ENCODE measurements around the gene GEMIN2.
"Not testable (repeated sequence)": the region's sequence is repeated elsewhere in the genome, so short reads cannot be mapped to it uniquely, and the experiment has no call there.

The GEMIN2 gene

DNA sequence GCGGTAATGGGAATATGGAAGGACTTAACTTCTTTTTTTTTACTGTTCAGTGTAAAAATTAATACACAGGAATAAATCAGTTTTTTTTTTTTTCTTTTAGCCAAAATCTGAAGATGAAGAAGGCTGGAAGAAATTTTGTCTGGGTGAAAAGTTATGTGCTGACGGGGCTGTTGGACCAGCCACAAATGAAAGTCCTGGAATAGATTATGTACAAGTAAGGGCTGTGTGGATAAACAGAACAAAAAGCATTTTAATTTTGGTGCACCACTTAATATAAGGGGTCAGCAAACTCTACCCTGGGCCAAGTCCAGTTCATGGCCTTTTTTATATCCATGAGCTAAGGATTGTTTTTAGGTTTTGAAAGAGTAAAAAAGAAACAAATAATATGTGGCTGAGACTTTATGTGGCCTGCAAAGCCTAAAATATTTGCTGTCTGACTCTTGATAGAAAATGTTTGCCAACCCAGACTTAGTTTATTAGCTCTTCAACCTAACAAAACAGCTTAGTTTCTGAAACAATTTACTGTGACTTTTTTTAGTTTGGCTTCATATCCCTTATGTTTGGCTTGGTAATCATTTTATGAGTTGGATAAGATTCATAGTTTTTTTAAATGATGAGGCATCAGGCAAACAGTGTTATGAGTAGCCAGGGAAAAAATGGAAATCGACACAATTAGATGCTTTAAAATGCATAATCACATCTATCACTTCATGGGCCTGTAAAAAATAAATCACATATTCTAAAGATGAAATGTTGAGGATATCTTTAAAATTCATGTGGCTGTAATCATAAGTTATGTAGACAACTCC, 8.4 kb downstream of the GEMIN2 start:
- H3K9ac ChIP-seq (ENCODE audit: low read length) = peak overlapping the region; percentile 78
- peak overlapping the region; percentile 64 for H3K4me3 ChIP-seq (ENCODE audit: low read length)
- no peaks in the 10 kb centered on the region for H3K27me3 ChIP-seq (replicated peaks; ENCODE audit: control insufficient read depth, insufficient read depth, low read length)
- peaks cover 25% of the 10 kb centered on the region for H3K4me1 ChIP-seq (ENCODE audit: control insufficient read depth, insufficient read depth, low read length)
- no peak for DNase-seq (ENCODE audit: low read depth)
- H3K9me3 ChIP-seq (ENCODE audit: control insufficient read depth, low read length) = no peaks in the 10 kb centered on the region
- peaks cover 59% of the 10 kb centered on the region for H3K36me3 ChIP-seq (ENCODE audit: control insufficient read depth, insufficient read depth, low read length, severe bottlenecking)

DNA sequence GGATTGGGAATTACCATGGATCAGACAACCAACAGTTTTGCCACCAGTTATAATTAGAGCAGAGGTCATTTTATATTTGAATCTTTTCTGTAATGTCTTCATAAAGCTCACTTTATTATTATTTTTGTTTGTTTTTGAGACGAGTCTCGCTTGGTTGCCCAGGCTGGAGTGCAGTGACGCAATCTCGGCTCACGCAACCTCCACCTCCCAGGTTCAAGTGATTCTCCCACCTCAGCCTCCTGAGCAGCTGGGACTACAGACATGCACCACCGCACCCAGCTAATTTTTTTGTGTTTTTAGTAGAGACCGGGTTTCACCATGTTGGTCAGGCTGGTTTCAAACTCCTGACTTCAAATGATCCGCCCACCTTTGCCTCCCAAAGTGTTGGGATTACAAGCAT, 23.7 kb downstream of the GEMIN2 start:
- not testable (repeated sequence) for DNase-seq (ENCODE audit: low read depth); H3K4me1 ChIP-seq (ENCODE audit: control insufficient read depth, insufficient read depth, low read length); H3K27me3 ChIP-seq (replicated peaks; ENCODE audit: control insufficient read depth, insufficient read depth, low read length); H3K9ac ChIP-seq (ENCODE audit: low read length); H3K4me3 ChIP-seq (ENCODE audit: low read length); H3K9me3 ChIP-seq (ENCODE audit: control insufficient read depth, low read length)
- peaks cover 43% of the 10 kb centered on the region for H3K36me3 ChIP-seq (ENCODE audit: control insufficient read depth, insufficient read depth, low read length, severe bottlenecking)

GRCh38 chr14:39138440-39138839, 24.3 kb downstream of the GEMIN2 start:
- peak; percentile 63 for DNase-seq (ENCODE audit: low read depth)
- H3K4me1 ChIP-seq (ENCODE audit: control insufficient read depth, insufficient read depth, low read length) = peaks cover 9% of the 10 kb centered on the region
- no peak overlapping the region for H3K4me3 ChIP-seq (ENCODE audit: low read length)
- no peaks in the 10 kb centered on the region for H3K27me3 ChIP-seq (replicated peaks; ENCODE audit: control insufficient read depth, insufficient read depth, low read length)
- no peaks in the 10 kb centered on the region for H3K9me3 ChIP-seq (ENCODE audit: control insufficient read depth, low read length)
- H3K36me3 ChIP-seq (ENCODE audit: control insufficient read depth, insufficient read depth, low read length, severe bottlenecking) = peaks cover 41% of the 10 kb centered on the region
- H3K9ac ChIP-seq (ENCODE audit: low read length) = no peak overlapping the region

- no peak overlapping the region for H3K9ac ChIP-seq (ENCODE audit: low read length)
- H3K4me3 ChIP-seq (ENCODE audit: low read length) = no peak overlapping the region
- H3K27me3 ChIP-seq (replicated peaks; ENCODE audit: control insufficient read depth, insufficient read depth, low read length) = no peaks in the 10 kb centered on the region
- no peak for DNase-seq (ENCODE audit: low read depth)
- H3K9me3 ChIP-seq (ENCODE audit: control insufficient read depth, low read length) = no peaks in the 10 kb centered on the region
- peaks cover 24% of the 10 kb centered on the region for H3K36me3 ChIP-seq (ENCODE audit: control insufficient read depth, insufficient read depth, low read length, severe bottlenecking)
- H3K4me1 ChIP-seq (ENCODE audit: control insufficient read depth, insufficient read depth, low read length) = peaks cover 9% of the 10 kb centered on the region
These were observed 26.0 kb downstream of the GEMIN2 start for GRCh38 chr14:39140170-39140569.

DNA sequence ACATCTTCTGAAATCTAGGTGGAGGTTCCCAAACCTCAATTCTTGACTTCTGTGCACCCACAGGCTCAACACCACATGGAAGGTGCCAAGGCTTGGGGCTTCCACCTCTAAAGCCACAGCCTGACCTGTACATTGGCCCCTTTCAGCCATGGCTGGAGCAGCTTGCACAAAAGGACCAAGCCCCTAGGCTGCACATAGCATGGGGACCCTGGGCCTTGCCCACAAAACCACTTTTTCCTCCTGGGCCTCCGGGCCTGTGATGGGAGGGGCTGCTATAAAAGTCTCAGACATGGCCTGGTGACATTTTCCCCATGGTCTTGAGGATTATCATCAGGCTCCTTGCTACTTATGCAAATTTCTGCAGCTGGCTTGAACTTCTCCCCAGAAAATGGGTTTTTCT, 27.5 kb downstream of the GEMIN2 start:
- H3K4me1 ChIP-seq (ENCODE audit: control insufficient read depth, insufficient read depth, low read length); H3K9ac ChIP-seq (ENCODE audit: low read length); DNase-seq (ENCODE audit: low read depth); H3K9me3 ChIP-seq (ENCODE audit: control insufficient read depth, low read length); H3K4me3 ChIP-seq (ENCODE audit: low read length); H3K27me3 ChIP-seq (replicated peaks; ENCODE audit: control insufficient read depth, insufficient read depth, low read length): not testable (repeated sequence)
- H3K36me3 ChIP-seq (ENCODE audit: control insufficient read depth, insufficient read depth, low read length, severe bottlenecking) = peaks cover 11% of the 10 kb centered on the region

GRCh38 chr14:39143226-39143625, 29.1 kb downstream of the GEMIN2 start:
- not testable (repeated sequence) for H3K4me3 ChIP-seq (ENCODE audit: low read length); H3K9me3 ChIP-seq (ENCODE audit: control insufficient read depth, low read length); H3K4me1 ChIP-seq (ENCODE audit: control insufficient read depth, insufficient read depth, low read length); H3K27me3 ChIP-seq (replicated peaks; ENCODE audit: control insufficient read depth, insufficient read depth, low read length); H3K9ac ChIP-seq (ENCODE audit: low read length); DNase-seq (ENCODE audit: low read depth)
- peaks cover 11% of the 10 kb centered on the region for H3K36me3 ChIP-seq (ENCODE audit: control insufficient read depth, insufficient read depth, low read length, severe bottlenecking)

DNA sequence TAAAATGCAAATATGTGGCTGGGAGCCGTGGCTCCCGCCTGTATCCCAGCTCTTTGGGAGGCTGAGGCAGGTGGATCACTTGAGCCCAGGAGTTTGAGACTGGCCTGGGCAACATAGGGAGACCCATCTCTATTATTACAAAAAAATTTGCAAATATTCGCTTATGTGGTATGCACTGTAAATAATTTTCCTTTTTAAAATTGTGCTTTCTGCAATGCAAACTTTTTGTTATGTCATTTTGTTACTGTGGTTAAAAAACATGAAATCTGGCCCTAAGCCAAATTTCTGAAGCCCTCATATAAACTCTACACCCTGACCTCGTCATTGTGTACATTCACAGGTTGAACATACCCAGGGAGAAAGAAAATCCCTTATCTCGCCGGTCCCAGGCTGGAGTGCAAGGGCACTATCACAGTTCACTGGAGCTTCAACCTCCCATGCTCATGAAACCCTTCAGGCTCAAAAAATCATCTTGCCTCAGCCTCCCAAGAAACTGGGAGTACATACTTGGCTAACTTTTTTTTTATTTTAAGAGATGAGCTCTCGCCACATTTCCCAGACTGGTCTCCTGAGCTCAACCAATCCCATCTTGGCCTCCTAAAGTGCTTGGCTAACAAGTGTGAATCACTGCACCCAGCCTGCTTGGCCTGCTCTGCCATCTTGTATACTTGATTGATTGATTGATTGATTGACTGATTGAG, 31.3 kb downstream of the GEMIN2 start:
- no peak for DNase-seq (ENCODE audit: low read depth)
- Histone ChIP-seq H3K9ac (ENCODE audit: low read length) (no peak overlapping the region), H3K9me3 (ENCODE audit: control insufficient read depth, low read length) (no peaks in the 10 kb centered on the region), H3K4me3 (ENCODE audit: low read length) (no peak overlapping the region), H3K27me3 (replicated peaks; ENCODE audit: control insufficient read depth, insufficient read depth, low read length) (no peaks in the 10 kb centered on the region), H3K36me3 (ENCODE audit: control insufficient read depth, insufficient read depth, low read length, severe bottlenecking) (peaks cover 32% of the 10 kb centered on the region), H3K4me1 (ENCODE audit: control insufficient read depth, insufficient read depth, low read length) (no peaks in the 10 kb centered on the region)

DNA sequence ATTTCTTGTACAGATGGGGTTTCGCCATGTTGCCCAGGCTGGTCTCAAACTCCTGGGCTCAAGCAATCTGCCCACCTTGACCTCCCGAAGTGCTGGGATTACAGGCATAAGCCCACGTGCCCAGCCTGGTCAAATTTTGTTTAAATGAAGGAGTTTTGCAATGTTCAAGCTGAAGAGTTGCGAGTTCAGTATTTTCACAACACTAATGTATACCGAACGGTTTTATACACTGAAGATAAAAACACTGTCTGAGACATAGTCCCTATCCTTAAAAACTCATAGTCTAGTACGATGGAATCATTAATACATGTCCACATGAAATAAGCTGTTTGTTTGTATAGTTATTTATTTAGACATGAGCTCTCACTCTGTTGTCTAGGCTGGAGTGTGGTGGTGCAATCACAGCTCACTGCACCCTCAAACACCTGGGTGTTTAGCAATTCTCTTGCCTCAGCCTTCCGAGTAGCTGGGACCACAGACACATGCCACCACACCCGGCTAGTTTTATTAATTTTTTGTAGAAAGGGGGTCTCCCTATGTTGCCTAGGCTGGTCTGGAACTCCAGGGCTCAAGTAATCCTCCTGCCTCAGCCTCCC, 40.6 kb downstream of the GEMIN2 start:
- Histone ChIP-seq H3K36me3 (ENCODE audit: control insufficient read depth, insufficient read depth, low read length, severe bottlenecking) (peaks cover 77% of the 10 kb centered on the region), H3K4me1 (ENCODE audit: control insufficient read depth, insufficient read depth, low read length) (no peaks in the 10 kb centered on the region), H3K9ac (ENCODE audit: low read length) (no peak overlapping the region), H3K27me3 (replicated peaks; ENCODE audit: control insufficient read depth, insufficient read depth, low read length) (no peaks in the 10 kb centered on the region), H3K9me3 (ENCODE audit: control insufficient read depth, low read length) (no peaks in the 10 kb centered on the region), H3K4me3 (ENCODE audit: low read length) (no peak overlapping the region)
- DNase-seq (ENCODE audit: low read depth) = no peak

GRCh38 chr14:39157491-39157890, 43.4 kb downstream of the GEMIN2 start:
- Histone ChIP-seq H3K9ac (ENCODE audit: low read length) (no peak overlapping the region), H3K9me3 (ENCODE audit: control insufficient read depth, low read length) (no peaks in the 10 kb centered on the region), H3K27me3 (replicated peaks; ENCODE audit: control insufficient read depth, insufficient read depth, low read length) (no peaks in the 10 kb centered on the region), H3K4me1 (ENCODE audit: control insufficient read depth, insufficient read depth, low read length) (no peaks in the 10 kb centered on the region), H3K4me3 (ENCODE audit: low read length) (no peak overlapping the region), H3K36me3 (ENCODE audit: control insufficient read depth, insufficient read depth, low read length, severe bottlenecking) (peaks cover 68% of the 10 kb centered on the region)
- no peak for DNase-seq (ENCODE audit: low read depth)

GRCh38 chr14:39158222-39158858, 44.2 kb downstream of the GEMIN2 start:
- Histone ChIP-seq H3K9me3 (ENCODE audit: control insufficient read depth, low read length) (no peaks in the 10 kb centered on the region), H3K36me3 (ENCODE audit: control insufficient read depth, insufficient read depth, low read length, severe bottlenecking) (peaks cover 64% of the 10 kb centered on the region), H3K27me3 (replicated peaks; ENCODE audit: control insufficient read depth, insufficient read depth, low read length) (no peaks in the 10 kb centered on the region), H3K4me1 (ENCODE audit: control insufficient read depth, insufficient read depth, low read length) (no peaks in the 10 kb centered on the region), H3K9ac (ENCODE audit: low read length) (no peak overlapping the region), H3K4me3 (ENCODE audit: low read length) (no peak overlapping the region)
- DNase-seq (ENCODE audit: low read depth) = no peak

DNA sequence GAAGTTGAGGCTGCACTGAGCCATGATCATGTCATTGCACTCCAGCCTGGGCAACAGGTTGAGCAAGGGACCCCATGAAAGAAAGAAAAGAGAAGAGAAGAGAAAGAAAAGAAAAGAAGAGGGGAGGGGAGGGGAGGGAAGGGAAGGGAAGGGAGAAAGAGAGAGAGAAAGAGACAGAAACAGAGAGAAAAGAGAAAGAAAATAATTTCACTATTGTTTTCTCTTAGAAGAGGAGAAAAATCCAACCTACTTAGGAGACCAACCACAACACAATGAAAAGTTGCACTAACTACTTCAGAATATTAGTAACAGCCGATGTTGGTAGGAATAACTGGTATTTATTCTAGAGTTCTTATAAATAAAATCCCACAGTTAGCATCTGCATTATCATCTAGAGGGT, 46.4 kb downstream of the GEMIN2 start:
- H3K27me3 ChIP-seq (replicated peaks; ENCODE audit: control insufficient read depth, insufficient read depth, low read length) = no peaks in the 10 kb centered on the region
- H3K4me3 ChIP-seq (ENCODE audit: low read length) = no peak overlapping the region
- DNase-seq (ENCODE audit: low read depth) = no peak
- H3K9me3 ChIP-seq (ENCODE audit: control insufficient read depth, low read length) = no peaks in the 10 kb centered on the region
- no peak overlapping the region for H3K9ac ChIP-seq (ENCODE audit: low read length)
- H3K36me3 ChIP-seq (ENCODE audit: control insufficient read depth, insufficient read depth, low read length, severe bottlenecking) = peaks cover 51% of the 10 kb centered on the region
- H3K4me1 ChIP-seq (ENCODE audit: control insufficient read depth, insufficient read depth, low read length) = no peaks in the 10 kb centered on the region

Measured in adipocyte (in vitro differentiated cells).